Breast epithelium (tissue), 3 donors: ENCODE results near the gene EPHB2.

Experiments
- CTCF ChIP-seq, 3 donors: fragments of 450-650 bp; IDR thresholded peaks; one replicate each; pipeline ENCODE4 v1.5.1; 2016 to 2017; ENCODE audit warnings: antibody characterized with exemption in 3 of 3, mild to moderate bottlenecking in 3 of 3, moderate library complexity in 3 of 3
- POLR2A ChIP-seq: fragments of 450-650 bp; IDR thresholded peaks from one replicate; pipeline ENCODE4 v1.6.1; 2016; ENCODE audit warnings: antibody characterized with exemption, mild to moderate bottlenecking, moderate library complexity
- POLR2AphosphoS5 ChIP-seq, 3 donors: sonication (generic); formaldehyde crosslinking; IDR thresholded peaks; one replicate each; pipeline ENCODE4 v1.6.1; 2017; ENCODE audit warnings: antibody characterized with exemption in 3 of 3

- TF ChIP-seq POLR2A (no peak), CTCF (IDR thresholded peaks at IDR 0.05) (no peak), POLR2AphosphoS5 (IDR thresholded peaks at IDR 0.05) (no peak)
Observed at GRCh38 chr1:22737374-22738068, 26.9 kb downstream of the EPHB2 start.
